Activated CD8-positive, alpha-beta T cell treated with anti-CD3 and anti-CD28 coated beads for 36 hours (primary cell): ENCODE results near the gene ITK. TPM values are rescaled to one million over a fixed set of nuclear protein-coding genes. Genes with fewer than 3 reads are reported as not detected.

Source experiments
- ATAC-seq: fragments of 200-7000 bp; cut with Tn5 transposase; one replicate; pipeline ENCODE4 v1.10.0; 2021; ENCODE audit warnings: mild to moderate bottlenecking, moderate library complexity
- CTCF ChIA-PET: fragments of 350-600 bp; sonication (Branson Sonifier 250); formaldehyde crosslinking; loops from one replicate; lab custom pipeline; 2021; ENCODE audit warnings: antibody characterized with exemption; lab: Charles Lee
- POLR2A ChIA-PET: fragments of 350-600 bp; sonication (Branson Sonifier 250); formaldehyde crosslinking; loops from one replicate; lab custom pipeline; 2021; ENCODE audit warnings: antibody characterized with exemption; lab: Charles Lee
- DNase-seq: peaks from one replicate; pipeline ENCODE4 v3.0.0-alpha.2; 2020
- H3K27ac Mint-ChIP-seq: one replicate; pipeline ENCODE4 v1.8.0; 2021; ENCODE audit warnings: mild to moderate bottlenecking, mixed read lengths
- H3K27me3 Mint-ChIP-seq: one replicate; pipeline ENCODE4 v1.8.0; 2021; ENCODE audit warnings: mixed read lengths
- H3K36me3 Mint-ChIP-seq: one replicate; pipeline ENCODE4 v1.8.0; 2021; ENCODE audit warnings: low read depth, mixed read lengths
- H3K4me1 Mint-ChIP-seq: one replicate; pipeline ENCODE4 v1.8.0; 2021; ENCODE audit warnings: low read depth, mixed read lengths
- H3K4me3 Mint-ChIP-seq: one replicate; pipeline ENCODE4 v1.8.0; 2021; ENCODE audit warnings: mild to moderate bottlenecking, moderate library complexity, mixed read lengths
- H3K9me3 Mint-ChIP-seq: one replicate; pipeline ENCODE4 v1.8.0; 2021; ENCODE audit warnings: mixed read lengths
- intact Hi-C: fragments of 100-400 bp; cut with micrococcal nuclease; formaldehyde crosslinking; loops from one replicate; pipeline ENCODE4 v1.10.0; 2022
- total RNA-seq, 2 experiments: library from RNA; stranded (reverse); gene quantifications; one replicate each; pipeline ENCODE4 v1.2.3, GENCODE V29; 2021
- TF ChIP-seq, protein P1 (sequence below): fragments of 200-600 bp; IDR thresholded peaks from one replicate; pipeline ENCODE4 v1.8.0; 2022; ENCODE audit warnings: antibody characterized with exemption, mild to moderate bottlenecking

ITK gene
- total RNA-seq, result 100 to 1,000 TPM; 229 to 236 TPM

DNA sequence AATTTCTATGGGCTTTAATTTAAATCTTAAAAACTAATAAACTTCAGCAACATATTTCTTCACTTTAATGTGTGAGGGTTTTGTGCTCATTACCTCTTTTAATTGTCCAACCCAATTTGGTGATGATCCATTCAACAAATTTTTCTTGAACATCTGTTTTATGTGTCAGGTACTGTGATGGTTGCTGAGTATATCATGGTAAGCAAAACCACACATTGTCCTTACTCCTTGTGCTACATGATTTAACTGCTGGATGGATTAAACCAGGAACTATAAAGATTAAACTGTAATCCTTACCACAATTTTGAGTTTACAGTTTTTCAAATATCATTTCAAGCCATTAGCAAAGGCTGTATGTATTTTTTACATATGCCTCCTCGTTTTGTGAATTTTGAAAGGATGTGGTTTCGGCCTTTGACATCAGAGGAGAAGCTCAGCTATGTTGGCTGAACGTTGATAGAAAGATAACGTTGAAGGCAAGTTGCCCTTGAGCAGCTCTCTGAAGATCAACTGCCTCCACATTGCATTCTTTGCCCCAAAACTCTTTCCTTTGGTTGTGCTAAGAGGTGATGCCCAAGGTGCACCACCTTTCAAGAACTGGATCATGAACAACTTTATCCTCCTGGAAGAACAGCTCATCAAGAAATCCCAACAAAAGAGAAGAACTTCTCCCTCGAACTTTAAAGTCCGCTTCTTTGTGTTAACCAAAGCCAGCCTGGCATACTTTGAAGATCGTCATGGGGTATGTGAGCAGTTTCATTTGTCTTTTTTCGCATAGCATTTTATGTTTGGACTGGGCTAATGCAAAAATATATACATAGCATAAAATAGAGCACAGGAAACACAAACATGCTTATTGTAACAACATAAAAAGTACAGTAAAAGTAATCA, at the start of gene ITK:
TSS of gene ITK (plus strand) at position 467 of the 891 bp plus-strand sequence. CDS start at position 605, 138 bp downstream.
- H3K27ac Mint-ChIP-seq, result peak within 1 kb of the TSS; percentile 100
- peaks cover 40% of the 10 kb centered on the region for H3K4me1 Mint-ChIP-seq
- peak within 1 kb of the TSS; percentile 99 for H3K4me3 Mint-ChIP-seq
- peak; percentile 59 for DNase-seq
- no peaks in the 10 kb centered on the region for H3K27me3 Mint-ChIP-seq
- peaks cover 2% of the 10 kb centered on the region for H3K9me3 Mint-ChIP-seq
- ChIA-PET CTCF (interaction anchor here (0.9 to 4.2 kb wide), 8 partner anchors 9 to 92 kb away, joined by 3 to 25 read pairs (median 4); no protein-coding TSS in a partner anchor), POLR2A (interaction anchor here (1.1 to 55.7 kb wide), 9 partner anchors 5 to 92 kb away, joined by 3 to 1980 read pairs (median 9); partner anchors contain the start of genes GARIN3, HAVCR2, ITK and MED7)
- peak; percentile 62 for ATAC-seq
- intact Hi-C loops, result loop anchor here (2.0 kb wide), 1 partner anchor 32 kb away; no protein-coding TSS in a partner anchor
- H3K36me3 Mint-ChIP-seq, result peaks cover 49% of the 10 kb centered on the region
- TF ChIP-seq, protein P1, sequence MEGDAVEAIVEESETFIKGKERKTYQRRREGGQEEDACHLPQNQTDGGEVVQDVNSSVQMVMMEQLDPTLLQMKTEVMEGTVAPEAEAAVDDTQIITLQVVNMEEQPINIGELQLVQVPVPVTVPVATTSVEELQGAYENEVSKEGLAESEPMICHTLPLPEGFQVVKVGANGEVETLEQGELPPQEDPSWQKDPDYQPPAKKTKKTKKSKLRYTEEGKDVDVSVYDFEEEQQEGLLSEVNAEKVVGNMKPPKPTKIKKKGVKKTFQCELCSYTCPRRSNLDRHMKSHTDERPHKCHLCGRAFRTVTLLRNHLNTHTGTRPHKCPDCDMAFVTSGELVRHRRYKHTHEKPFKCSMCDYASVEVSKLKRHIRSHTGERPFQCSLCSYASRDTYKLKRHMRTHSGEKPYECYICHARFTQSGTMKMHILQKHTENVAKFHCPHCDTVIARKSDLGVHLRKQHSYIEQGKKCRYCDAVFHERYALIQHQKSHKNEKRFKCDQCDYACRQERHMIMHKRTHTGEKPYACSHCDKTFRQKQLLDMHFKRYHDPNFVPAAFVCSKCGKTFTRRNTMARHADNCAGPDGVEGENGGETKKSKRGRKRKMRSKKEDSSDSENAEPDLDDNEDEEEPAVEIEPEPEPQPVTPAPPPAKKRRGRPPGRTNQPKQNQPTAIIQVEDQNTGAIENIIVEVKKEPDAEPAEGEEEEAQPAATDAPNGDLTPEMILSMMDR, result no peak

GRCh38 chr5:157130925-157131324, 49.7 kb upstream of the ITK start:
- Mint-ChIP-seq H3K9me3 (no peaks in the 10 kb centered on the region), H3K36me3 (peaks cover 6% of the 10 kb centered on the region), H3K27me3 (no peaks in the 10 kb centered on the region), H3K4me1 (peaks cover 31% of the 10 kb centered on the region), H3K27ac (no peak overlapping the region), H3K4me3 (no peak overlapping the region)
- no peak for DNase-seq
- ChIA-PET POLR2A (interaction anchor here (0.6 to 1.0 kb wide), 2 partner anchors 14 to 169 kb away, joined by 3 read pairs; no protein-coding TSS in a partner anchor), CTCF (interaction anchor here (0.6 to 2.7 kb wide), 9 partner anchors 9 to 1433 kb away, joined by 3 to 25 read pairs (median 5); partner anchors contain the start of gene MED7)
- intact Hi-C loops, result loop anchor here (5.0 to 10.0 kb wide), 2 partner anchors 209 to 1186 kb away; no protein-coding TSS in a partner anchor
- ATAC-seq, result no peak
- TF ChIP-seq, protein P1, result no peak

- DNase-seq (no peak), ATAC-seq (no peak)
- POLR2A ChIA-PET, result interaction anchor here (1.2 kb wide), 1 partner anchor 9 kb away, joined by 6 read pairs; no protein-coding TSS in a partner anchor
- CTCF ChIA-PET, result interaction anchor here (0.7 to 3.5 kb wide), 38 partner anchors 9 to 1189 kb away, joined by 3 to 25 read pairs (median 4); partner anchors contain the start of genes HAVCR2 and MED7
- H3K9me3 Mint-ChIP-seq, result no peaks in the 10 kb centered on the region
- H3K27me3 Mint-ChIP-seq, result no peaks in the 10 kb centered on the region
- H3K4me3 Mint-ChIP-seq, result no peak overlapping the region
- H3K27ac Mint-ChIP-seq, result no peak overlapping the region
- H3K4me1 Mint-ChIP-seq, result peaks cover 35% of the 10 kb centered on the region
- TF ChIP-seq, protein P1, result no peak
- intact Hi-C loops, result loop anchor here (2.0 to 10.0 kb wide), 3 partner anchors 59 to 1187 kb away; no protein-coding TSS in a partner anchor
- H3K36me3 Mint-ChIP-seq, result peaks cover 14% of the 10 kb centered on the region
Measured at GRCh38 chr5:157132281-157132612, 48.4 kb upstream of the ITK start.

DNA sequence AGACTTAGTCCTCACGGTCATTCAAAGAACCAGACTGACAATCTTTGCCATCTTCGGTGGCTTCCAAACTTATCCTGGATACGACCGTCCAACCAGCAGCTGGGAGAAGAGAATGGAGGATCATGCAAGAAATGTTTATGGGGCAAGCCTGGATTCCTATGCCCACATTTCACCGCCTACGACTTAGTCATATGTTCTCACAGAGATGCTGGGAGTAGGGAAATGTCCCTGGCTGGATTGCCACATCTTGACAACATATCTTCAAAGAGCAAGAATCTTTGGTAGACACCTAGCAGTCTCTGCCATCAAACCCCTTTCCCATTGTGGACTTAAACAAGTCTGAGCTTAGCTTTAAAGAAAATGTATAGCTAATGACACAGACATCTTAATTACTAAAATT, 42.9 kb upstream of the ITK start:
- ATAC-seq (no peak), DNase-seq (no peak)
- CTCF ChIA-PET, result interaction anchor here (0.6 to 1.6 kb wide), 4 partner anchors 11 to 248 kb away, joined by 3 to 4 read pairs (median 3); no protein-coding TSS in a partner anchor
- Mint-ChIP-seq H3K4me3 (no peak overlapping the region), H3K36me3 (peaks cover 60% of the 10 kb centered on the region), H3K27ac (no peak overlapping the region), H3K27me3 (no peaks in the 10 kb centered on the region), H3K4me1 (peaks cover 49% of the 10 kb centered on the region), H3K9me3 (peaks cover 5% of the 10 kb centered on the region)
- intact Hi-C loops, result loop anchor here (10.0 kb wide), 1 partner anchor 1193 kb away; no protein-coding TSS in a partner anchor
- TF ChIP-seq, protein P1, result no peak
- POLR2A ChIA-PET, result interaction anchor here (1.0 kb wide), 2 partner anchors 66 to 111 kb away, joined by 3 read pairs; no protein-coding TSS in a partner anchor
